ENCODE results near the gene ZNF57. TPM values are rescaled to one million over a fixed set of nuclear protein-coding genes. Genes with fewer than 3 reads are reported as not detected.

ZNF57 gene
- total and polyA plus RNA-seq, 7 donors, result 1.4 to 16.8 (median 6.1) TPM

DNA sequence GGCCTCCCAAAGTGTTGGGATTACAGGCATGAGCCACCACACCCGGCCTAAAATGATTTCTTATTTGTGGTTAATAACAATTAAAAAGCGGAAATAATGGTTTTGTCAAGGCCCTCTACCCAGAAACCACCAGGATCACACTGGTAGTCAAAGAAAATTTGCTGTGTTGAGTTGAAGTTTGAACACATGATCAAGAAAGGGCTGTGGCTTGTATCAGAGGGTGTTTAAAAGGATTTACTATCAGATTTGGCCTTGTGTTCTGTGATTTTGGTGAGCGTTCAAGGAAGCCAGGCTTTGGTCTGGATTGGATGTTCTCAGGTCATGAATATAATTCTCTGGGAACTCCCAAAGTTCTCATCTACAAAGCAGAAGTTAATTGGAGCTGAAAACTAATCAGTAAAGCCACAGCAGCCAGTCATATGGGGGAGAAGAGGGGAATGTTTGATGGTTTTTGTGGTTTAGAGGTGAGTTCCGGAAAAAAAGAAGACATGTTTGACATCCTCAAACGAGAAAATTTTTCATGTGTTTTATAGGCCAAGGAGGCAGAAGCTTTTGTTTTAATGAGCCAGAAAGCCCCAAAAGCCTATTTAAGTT lies 44.2 kb upstream of the ZNF57 start:
- intact Hi-C loops (cut with DNase I), result no loop called here
- H3K4me3 ChIP-seq, result no peak overlapping the region
- H3K36me3 ChIP-seq, result peaks cover 20 to 45% (median 23%) of the 10 kb centered on the region in 4 donors
- no peak overlapping the region for H3K27ac ChIP-seq
- WGBS, 2 donors, result 71 to 93% methylated on average over 5 of the region's 5 CpGs
- peaks cover 27 to 61% (median 41%) of the 10 kb centered on the region in 4 donors for H3K9me3 ChIP-seq
- no peaks in the 10 kb centered on the region for H3K4me1 ChIP-seq
- no peaks in the 10 kb centered on the region for H3K27me3 ChIP-seq
- no peak for TF ChIP-seq POLR2A (IDR thresholded peaks at IDR 0.05)
- no peak for DNase-seq

- Histone ChIP-seq H3K4me3 (no peak overlapping the region), H3K36me3 (peaks cover 0 to 22% (median 0%) of the 10 kb centered on the region in 4 donors), H3K27ac (no peak overlapping the region), H3K4me1 (no peaks in the 10 kb centered on the region), H3K27me3 (no peaks in the 10 kb centered on the region), H3K9me3 (peaks cover 9 to 39% (median 19%) of the 10 kb centered on the region in 4 donors)
- no peak for TF ChIP-seq EP300 (IDR thresholded peaks at IDR 0.05)
- TF ChIP-seq CTCF (IDR thresholded peaks at IDR 0.05), result no peak
- TF ChIP-seq POLR2A (IDR thresholded peaks at IDR 0.05), result no peak
- no peak for TF ChIP-seq POLR2AphosphoS5 (IDR thresholded peaks at IDR 0.05)
- intact Hi-C loops (cut with DNase I), result no loop called here
- no peak for DNase-seq
- WGBS, 2 donors, result 78 to 89% methylated on average over 27 of the region's 27 CpGs
These were observed 41.9 kb upstream of the ZNF57 start for GRCh38 chr19:2858864-2859263.

DNA sequence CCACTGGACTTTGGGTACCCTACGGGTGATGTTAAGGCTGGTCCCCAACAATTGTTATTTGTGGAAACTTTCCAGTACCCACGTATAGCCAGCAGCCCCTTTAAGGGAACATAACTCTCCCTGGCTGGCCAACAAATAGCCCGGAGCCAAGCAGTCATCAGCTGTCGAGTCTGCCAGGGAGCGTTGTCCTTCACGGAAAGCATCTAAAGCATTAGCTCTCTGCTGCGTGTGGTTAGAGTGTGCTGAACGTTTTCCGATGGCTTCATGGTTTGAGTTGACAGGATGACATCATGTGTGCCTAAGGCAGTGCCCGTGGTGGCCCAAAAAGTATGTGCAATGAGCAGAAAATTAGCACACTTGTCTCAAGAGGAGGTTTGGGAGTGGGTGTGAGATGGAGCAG lies 36.9 kb upstream of the ZNF57 start:
- Histone ChIP-seq H3K4me1 (no peaks in the 10 kb centered on the region), H3K36me3 (no peaks in the 10 kb centered on the region), H3K27me3 (no peaks in the 10 kb centered on the region), H3K27ac (no peak overlapping the region), H3K4me3 (no peak overlapping the region), H3K9me3 (peaks cover 0 to 4% (median 2%) of the 10 kb centered on the region in 4 donors)
- TF ChIP-seq EP300 (IDR thresholded peaks at IDR 0.05) (no peak), CTCF (IDR thresholded peaks at IDR 0.05) (no peak), POLR2A (IDR thresholded peaks at IDR 0.05) (no peak)
- DNase-seq, result no peak
- 79 to 86% methylated on average over 10 of the region's 10 CpGs for WGBS, 2 donors
- intact Hi-C loops (cut with DNase I), result no loop called here

DNA sequence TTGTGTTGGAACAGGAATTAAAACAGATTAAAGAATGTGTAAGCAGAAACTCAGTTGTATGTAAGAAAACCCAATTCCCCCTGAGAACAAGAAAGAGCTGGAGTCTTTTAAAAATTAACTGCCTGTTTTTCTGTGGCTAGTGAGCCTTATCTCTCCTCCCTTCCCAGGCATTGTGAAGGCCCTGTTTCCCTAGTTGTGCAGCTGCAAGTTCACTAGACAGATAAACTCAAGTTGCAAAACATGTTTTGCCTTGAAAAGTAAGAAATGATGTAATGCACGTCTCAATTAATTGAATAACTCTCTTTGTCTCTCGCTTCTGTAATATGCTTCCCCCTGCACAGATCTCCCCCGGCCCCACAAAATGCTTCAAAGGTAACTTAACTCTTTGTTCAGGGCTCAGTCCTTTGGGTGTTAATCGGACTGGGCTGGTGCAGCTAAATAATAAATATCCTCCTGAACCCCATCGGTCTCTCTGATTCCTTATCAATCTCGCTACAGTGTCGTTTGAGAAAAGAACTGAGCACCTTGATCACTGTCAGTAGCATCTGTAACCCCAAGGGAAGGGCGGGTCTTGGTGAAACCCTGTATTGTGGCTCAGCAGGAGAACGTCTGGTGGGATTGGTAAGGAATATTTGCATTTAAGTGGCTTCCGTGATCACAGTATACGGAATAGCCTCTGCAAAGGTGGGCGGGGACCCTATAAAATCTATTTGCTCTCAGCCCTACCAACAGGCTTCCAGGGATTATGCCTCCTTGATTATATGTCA lies 35.2 kb upstream of the ZNF57 start:
- no peak overlapping the region for H3K4me3 ChIP-seq
- no peaks in the 10 kb centered on the region for H3K36me3 ChIP-seq
- TF ChIP-seq POLR2AphosphoS5 (IDR thresholded peaks at IDR 0.05), result no peak
- TF ChIP-seq POLR2A (IDR thresholded peaks at IDR 0.05), result no peak
- no peak for TF ChIP-seq EP300 (IDR thresholded peaks at IDR 0.05)
- no peak for TF ChIP-seq CTCF (IDR thresholded peaks at IDR 0.05)
- intact Hi-C loops (cut with DNase I), result no loop called here
- 21 to 47% methylated on average over 12 of the region's 12 CpGs for WGBS, 2 donors
- H3K9me3 ChIP-seq, result no peaks in the 10 kb centered on the region
- H3K27me3 ChIP-seq, result no peaks in the 10 kb centered on the region
- H3K27ac ChIP-seq, result no peak overlapping the region
- DNase-seq, result no peak
- no peaks in the 10 kb centered on the region for H3K4me1 ChIP-seq

DNA sequence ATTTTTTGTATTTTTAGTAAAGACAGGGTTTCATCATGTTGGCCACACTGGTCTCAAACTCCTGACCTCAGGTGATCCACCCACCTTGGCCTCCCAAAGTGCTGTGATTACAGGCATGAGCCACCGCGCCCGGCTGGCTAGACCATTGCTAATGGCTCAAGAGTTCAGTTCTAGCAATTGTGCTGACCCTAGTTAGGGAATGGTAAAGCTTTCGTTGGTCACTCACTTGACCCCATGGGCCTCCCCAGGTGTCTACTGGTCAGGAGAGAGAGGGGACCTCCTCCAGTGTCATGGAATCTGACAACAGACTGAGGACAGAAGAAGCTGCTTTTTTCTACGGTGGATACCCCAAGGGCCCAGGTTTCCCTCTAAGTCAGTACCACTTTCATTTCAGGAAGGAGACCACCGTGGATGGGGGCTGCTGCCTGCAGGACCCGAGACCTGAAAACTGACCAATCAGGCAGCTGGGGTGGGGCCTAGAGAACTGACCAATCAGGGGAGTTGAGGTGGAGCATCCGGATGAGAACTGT lies 34.2 kb upstream of the ZNF57 start:
- intact Hi-C loops (cut with DNase I), result no loop called here
- TF ChIP-seq CTCF (IDR thresholded peaks at IDR 0.05) (no peak), POLR2A (IDR thresholded peaks at IDR 0.05) (no peak), EP300 (IDR thresholded peaks at IDR 0.05) (no peak)
- DNase-seq, result no peak
- no peaks in the 10 kb centered on the region for H3K9me3 ChIP-seq
- H3K4me1 ChIP-seq, result no peaks in the 10 kb centered on the region
- no peak overlapping the region for H3K4me3 ChIP-seq
- WGBS, 2 donors, result 77 to 81% methylated on average over 8 of the region's 8 CpGs
- H3K27me3 ChIP-seq, result no peaks in the 10 kb centered on the region
- H3K36me3 ChIP-seq, result no peaks in the 10 kb centered on the region
- H3K27ac ChIP-seq, result no peak overlapping the region

Data from sigmoid colon (tissue), 7 donors.